ENCODE measurements around the gene FAM53A.

GRCh38 chr4:1600211-1600780, 83.8 kb downstream of the FAM53A start:
- TF ChIP-seq, protein P1, sequence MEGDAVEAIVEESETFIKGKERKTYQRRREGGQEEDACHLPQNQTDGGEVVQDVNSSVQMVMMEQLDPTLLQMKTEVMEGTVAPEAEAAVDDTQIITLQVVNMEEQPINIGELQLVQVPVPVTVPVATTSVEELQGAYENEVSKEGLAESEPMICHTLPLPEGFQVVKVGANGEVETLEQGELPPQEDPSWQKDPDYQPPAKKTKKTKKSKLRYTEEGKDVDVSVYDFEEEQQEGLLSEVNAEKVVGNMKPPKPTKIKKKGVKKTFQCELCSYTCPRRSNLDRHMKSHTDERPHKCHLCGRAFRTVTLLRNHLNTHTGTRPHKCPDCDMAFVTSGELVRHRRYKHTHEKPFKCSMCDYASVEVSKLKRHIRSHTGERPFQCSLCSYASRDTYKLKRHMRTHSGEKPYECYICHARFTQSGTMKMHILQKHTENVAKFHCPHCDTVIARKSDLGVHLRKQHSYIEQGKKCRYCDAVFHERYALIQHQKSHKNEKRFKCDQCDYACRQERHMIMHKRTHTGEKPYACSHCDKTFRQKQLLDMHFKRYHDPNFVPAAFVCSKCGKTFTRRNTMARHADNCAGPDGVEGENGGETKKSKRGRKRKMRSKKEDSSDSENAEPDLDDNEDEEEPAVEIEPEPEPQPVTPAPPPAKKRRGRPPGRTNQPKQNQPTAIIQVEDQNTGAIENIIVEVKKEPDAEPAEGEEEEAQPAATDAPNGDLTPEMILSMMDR (IDR thresholded peaks at IDR 0.05), result no peak
- no peak for TF ChIP-seq POLR2A (IDR thresholded peaks at IDR 0.05)
